ENCODE results near the gene MCM7. TPM values are rescaled to one million over a fixed set of nuclear protein-coding genes. Genes with fewer than 3 reads are reported as not detected.
"Not testable (repeated sequence)": the region's sequence is repeated elsewhere in the genome, so short reads cannot be mapped to it uniquely, and the experiment has no call there.

MCM7 gene
- total RNA-seq: 35.9 TPM

DNA sequence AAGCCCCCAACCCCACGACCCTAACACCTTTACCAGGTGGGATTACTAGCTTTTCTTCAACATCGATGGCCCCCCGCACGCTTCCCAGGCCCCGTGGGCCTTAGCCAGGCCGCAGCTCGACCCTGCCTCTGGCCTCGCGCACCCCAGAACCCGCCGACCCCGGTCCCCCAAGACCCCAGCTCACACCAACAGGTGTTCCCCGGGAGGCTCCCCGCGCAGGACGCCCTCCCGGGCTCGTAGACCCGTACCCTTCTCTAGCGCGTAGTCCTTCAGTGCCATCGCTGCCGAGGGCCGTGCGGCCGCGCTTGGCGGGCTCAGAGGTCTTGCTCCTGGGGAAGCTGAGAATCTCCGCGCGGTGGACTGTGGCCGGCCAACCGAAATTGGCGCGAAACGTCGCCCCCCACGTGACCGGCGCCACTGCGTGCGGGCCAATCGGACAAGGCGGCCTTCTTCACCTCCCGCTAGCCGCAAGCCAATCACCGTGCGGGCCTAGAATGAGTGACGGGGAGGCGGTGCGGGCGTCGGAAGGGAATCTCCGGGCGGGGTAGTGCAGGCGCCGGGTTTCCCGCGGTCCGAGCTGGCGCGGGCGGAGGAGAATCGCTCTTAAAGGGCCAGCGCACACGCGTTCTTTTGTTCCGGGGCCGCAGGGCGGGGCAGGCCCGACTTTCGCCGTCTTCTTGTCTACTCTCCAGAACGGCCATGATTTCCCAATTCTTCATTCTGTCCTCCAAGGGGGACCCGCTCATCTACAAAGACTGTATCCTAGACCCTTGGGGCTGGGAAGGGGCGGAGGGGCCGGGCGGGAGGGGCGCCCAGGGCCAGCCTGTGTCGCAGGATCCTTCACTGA, at the start of gene MCM7, which contains the start of gene AP4M1:
Gene MCM7 (minus strand): TSS at position 382 of the 847 bp plus-strand sequence. CDS start 103 bp downstream, at position 279.
Gene AP4M1 (plus strand): TSS at position 628 of the 847 bp plus-strand sequence. CDS start 72 bp downstream, at position 700.
- DNase-seq (ENCODE audit: low spot score in 2 of 2) (peak; percentile 98 to 99), FAIRE-seq (peak; percentile 24)

DNA sequence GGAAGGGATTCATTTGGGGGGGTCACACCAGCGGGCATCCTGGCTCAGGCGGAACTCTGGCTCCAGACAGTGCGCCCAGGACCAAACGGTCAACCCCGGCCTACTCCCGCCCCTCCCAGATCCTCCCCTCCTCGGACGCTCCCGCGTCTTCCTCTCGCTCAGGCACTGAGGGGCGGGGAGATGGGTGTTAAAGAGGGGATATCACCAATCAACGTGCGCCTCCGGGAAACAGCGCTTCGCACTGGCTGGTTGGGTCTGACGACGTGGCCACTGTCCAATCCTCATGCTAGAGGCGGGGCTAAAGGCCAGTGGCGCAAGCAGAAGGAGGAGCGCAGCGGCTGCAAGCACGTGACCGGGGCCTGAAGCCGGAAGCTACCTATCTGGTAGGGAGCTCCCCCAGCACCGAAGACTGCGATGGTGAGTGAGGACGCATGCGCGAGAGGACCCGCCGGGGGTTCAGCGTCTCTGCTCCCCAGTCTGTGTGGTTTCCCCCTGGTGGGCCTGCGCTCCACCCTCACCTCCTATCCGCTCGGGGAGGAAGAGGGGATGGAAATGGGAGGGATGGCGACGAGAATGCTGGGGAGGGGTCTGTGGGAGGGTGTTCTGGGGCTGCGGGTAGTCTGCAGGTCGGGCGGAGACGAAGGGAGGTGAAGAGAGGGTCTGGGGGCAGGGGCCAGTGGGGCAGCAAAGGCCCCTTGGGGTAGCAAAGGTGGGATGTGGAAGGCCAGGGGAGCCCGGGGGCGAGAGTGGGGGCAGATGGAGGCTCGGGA, 47.5 kb upstream of the MCM7 start, which contains the start of gene LAMTOR4:
Gene LAMTOR4 (plus strand): TSS at position 360 of the 770 bp plus-strand sequence. CDS start 55 bp downstream, at position 415.
- peak; percentile 95 for FAIRE-seq
- peak; percentile 90 to 97 for DNase-seq (ENCODE audit: low spot score in 2 of 2)

DNA sequence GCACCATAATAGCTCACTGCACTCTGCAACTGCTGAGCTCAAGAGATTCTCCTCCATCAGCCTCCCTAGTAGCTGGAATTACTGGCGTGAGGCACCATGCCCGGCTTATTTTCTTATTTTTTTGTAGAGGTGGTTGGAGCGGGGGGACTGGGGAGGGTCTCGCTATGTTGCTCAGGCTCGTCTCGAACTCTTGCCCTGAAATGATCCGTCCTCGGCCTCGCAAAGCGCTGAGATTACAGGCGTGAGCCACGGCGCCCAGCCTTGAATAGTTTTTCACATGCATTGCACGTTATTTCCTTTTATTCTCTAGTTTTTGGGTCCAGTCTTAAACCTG, 47.0 kb upstream of the MCM7 start:
- DNase-seq (ENCODE audit: low spot score in 2 of 2) (no peak), FAIRE-seq (no peak)

- no peak for FAIRE-seq
Observed at GRCh38 chr7:100147278-100147677, 46.1 kb upstream of the MCM7 start.

DNA sequence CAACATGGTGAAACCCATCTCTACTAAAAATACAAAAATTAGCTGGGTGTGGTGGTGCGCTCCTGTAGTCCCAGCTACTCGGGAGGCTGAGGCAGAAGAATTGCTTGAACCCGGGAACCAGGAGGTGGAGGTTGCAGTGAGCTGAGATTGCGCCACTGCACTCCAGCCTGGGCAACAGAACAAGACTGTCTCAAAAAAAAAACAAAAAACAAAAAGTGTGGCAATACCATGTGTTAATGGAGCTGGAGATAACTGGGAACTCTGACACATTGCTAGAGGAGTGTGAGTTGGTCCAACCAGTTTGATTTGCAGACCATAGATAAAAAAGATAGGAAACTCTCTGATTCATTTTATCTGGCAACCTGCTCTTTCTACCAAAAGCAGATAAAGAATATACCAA, 45.2 kb upstream of the MCM7 start:
- FAIRE-seq; DNase-seq (ENCODE audit: low spot score in 2 of 2): not testable (repeated sequence)

More at GRCh38 chr7:100147278-100147677, 46.1 kb upstream of the MCM7 start:
- no peak for DNase-seq (ENCODE audit: low spot score in 2 of 2)

- no peak for FAIRE-seq
Observed at GRCh38 chr7:100142461-100142860, 41.3 kb upstream of the MCM7 start.

DNA sequence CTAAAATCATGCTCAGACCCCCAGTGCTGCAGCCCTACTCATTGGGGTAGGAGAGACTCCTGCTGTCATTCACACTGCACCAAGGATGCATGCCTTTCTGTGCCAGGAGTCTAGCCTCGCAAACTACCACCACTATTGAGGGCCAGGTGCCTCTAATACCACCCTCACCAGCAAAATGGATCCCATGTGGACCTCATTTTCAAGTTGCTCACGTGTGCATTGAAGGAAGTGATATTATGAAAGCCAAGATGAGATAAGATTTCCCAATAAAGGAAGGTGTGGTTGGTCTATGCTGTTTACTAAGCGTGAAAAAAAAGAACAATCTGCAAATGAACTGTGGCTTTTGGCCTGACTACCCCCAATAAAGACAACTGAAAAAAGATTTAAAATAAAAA, 40.4 kb upstream of the MCM7 start:
- no peak for DNase-seq (ENCODE audit: low spot score in 2 of 2)
- no peak for FAIRE-seq

More at GRCh38 chr7:100142461-100142860, 41.3 kb upstream of the MCM7 start:
- DNase-seq (ENCODE audit: low spot score in 2 of 2): no peak

DNA sequence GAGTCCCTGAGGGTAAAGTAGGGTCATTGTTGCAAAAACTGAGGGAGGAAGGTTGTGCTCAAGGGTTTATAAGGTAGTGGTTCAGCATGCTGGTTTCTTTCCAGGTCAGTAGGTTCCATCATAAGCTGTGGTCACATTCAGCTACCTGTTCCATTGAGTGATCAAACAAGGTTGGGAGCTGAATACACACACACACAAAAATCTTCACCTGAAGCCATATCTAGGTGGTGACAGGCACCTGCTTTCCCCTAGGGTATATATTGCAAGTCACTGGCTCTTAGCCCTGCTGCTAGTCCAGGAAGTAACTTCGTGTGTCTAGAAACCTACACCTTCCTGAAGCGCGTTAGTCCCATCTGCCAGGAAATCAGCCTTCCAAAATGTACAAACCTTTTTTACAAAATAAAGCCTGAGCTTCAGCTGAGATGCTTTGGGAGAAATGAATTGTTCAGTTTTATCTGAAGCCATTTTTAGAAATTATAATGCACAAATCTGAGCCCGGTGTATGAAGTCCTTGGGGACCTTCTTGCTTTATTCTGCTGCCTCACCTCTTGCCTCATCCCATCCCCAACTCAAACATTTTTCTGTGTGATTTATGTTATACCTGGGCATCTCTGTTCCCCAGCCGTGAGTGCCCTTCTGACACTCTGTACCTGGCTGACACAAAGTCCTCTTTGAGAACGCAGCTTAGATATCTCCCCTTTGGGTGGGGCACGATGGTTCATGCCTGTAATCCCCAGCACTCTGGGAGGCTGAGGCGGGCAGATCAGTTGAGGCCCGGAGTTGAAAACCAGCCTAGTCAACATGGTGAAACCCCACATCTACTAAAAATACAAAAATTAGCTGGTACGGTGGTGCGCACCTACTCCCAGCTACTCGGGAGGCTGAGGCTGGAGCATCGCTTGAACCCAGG, 36.9 kb upstream of the MCM7 start:
- FAIRE-seq (no peak), DNase-seq (ENCODE audit: low spot score in 2 of 2) (no peak)

- DNase-seq (ENCODE audit: low spot score in 2 of 2) (peak in 1 of 2 donors; percentile 58), FAIRE-seq (no peak)
Observed at GRCh38 chr7:100132697-100133151, 31.5 kb upstream of the MCM7 start.

DNA sequence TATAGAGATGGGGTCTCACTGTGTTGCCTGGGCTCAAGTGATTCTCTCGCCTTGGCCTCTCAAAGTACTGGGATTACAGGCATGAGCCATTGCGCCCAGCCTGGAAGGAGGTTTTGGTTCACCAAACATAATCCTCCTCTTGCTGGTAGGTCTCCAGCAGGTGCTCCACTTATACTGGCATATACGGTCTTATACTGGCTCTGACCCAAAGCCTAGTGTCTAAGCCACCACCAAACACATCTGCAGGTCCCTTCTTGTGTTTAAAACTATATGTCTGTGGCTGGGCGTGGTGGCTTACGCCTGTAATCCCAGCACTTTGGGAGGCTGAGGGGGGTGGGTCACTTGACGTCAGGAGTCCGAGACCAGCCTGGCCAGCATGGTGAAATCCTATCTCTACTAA, 30.9 kb upstream of the MCM7 start:
- DNase-seq (ENCODE audit: low spot score in 2 of 2): no peak
- no peak for FAIRE-seq

DNA sequence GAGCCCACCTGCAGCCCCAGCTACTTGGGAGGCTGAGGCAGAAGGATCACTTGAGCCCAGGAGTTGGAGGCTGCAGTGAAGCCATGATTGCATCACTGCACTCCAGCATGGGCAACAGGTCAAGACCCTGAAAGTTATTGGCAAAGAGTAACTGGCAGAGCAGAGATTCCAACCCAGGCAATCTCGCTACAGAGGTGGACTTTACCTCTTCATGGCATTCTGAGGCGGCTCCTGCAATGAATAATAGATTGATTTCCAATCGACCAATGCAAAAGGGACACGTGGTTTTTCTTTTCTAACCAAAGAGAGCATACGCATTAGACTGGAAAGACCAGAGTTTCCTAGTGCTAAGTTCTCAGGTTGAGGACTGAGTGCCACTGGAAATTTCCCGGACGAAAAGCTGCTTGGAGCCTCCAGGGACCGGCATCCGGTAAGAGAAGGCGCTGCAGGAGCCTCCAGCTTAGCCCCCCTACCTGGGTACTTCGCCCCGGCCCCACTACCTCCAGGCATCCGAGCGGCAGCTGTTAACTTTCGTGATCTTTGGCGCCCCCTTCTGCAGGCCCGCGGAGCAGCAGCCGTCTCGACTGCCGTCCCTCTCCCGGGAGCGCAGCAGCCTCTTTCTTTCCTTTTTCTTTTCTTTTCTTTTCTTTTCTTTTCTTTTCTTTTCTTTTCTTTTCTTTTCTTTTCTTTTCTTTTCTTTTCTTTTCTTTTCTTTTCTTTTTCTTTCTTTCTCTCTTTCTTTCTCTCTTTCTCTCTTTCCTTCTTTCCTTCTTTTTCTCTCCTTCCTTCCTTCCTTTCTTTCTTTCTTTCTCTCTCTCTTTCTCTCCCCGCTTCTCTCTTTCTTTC, 29.6 kb upstream of the MCM7 start:
- DNase-seq (ENCODE audit: low spot score in 2 of 2) (peak; percentile 66 to 75), FAIRE-seq (no peak)

DNA sequence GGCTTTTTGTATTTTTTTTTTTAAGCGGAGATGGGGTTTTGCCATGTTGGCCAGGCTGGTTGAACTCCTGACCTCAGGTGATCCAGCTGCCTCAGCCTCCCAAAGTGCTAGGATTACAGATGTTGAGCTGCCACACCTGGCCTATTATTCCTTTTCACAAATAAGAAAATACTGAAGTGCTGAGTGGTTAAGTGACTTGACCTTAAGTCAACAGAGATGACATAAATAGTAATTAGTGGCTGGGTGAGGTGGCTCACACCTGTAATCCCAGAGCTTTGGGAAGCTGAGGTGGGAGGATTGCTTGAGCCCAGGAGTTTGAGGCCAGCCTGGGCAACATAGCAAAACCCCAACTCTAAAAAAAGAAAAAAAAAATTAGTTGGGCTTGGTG, 29.0 kb upstream of the MCM7 start:
- not testable (repeated sequence) for FAIRE-seq; DNase-seq (ENCODE audit: low spot score in 2 of 2)

GRCh38 chr7:100128637-100128963, 27.4 kb upstream of the MCM7 start:
- DNase-seq (ENCODE audit: low spot score in 2 of 2) (no peak), FAIRE-seq (no peak)

DNA sequence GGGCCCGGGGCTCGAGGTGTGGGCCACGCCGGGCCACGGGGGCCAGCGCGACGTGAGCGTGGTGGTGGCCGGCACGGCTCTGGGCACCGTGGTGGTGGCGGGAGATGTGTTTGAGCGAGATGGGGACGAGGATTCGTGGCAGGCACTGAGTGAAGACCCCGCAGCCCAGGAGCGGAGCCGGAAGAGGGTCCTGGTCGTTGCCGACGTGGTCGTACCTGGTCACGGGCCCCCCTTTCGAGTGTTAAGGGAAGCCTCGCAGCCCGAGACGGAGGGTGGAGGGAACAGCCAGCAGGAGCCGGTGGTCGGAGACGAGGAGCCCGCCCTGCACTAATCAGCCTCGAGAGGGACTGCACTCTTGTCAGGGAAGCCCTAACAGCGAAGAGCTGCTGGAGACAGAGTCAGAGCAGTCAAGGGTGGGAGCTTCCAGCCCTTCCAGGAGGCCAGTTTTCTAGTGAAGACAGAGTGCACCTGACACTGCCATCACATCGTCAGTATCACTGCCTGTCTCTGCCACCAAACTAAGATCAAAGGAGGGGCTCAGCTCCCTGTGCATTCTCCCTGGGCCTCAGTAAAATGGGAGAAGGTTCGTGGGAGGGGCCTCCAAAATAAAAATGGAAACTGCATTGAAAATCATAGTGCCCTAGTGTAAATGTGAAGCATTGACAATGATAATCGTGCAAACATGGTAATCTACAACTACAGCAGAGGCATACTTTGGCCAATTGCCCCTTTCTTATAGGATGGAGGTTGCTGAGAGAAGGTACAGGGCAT, 26.9 kb upstream of the MCM7 start:
- no peak for DNase-seq (ENCODE audit: low spot score in 2 of 2)
- no peak for FAIRE-seq

DNA sequence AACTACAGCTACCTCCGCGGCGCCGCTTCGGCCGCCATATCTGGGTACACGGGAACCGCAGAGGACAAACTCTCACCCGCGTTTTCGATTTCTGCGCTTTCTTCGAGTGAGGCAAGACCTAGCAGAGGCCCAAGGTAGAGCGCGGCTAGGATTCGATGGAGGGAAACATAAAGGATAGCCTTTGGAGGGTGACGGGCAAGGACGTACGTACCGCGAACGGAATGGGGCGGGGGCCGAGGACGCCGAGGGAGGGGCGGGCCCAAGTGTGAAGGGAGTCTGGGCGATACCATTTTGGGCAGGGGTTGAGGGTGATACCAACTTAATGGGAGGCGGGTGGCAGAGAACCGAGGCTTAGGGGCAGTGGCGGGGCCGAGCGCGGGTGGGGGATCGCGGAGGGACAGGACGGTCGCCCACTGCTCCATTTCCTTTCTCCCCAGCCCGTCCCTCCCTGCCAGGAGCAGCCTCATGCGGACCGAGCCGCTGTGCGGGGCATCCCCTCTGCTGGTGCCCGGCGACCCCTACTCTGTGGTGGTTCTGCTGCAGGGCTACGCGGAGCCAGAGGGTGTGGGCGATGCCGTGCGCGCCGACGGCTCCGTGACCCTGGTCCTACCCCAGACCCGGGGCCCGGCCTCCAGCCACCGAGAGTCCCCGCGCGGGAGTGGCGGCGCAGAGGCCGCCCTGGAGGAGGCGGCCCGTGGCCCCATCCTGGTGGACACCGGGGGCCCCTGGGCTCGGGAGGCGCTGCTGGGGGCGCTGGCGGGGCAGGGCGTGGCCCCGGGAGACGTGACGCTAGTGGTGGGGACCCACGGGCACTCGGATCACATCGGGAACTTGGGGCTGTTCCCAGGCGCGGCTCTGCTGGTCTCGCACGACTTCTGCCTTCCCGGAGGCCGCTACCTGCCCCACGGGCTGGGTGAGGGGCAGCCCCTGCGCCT, 26.0 kb upstream of the MCM7 start, which contains the start of gene MBLAC1:
Gene MBLAC1 (plus strand): TSS at position 37 of the 935 bp plus-strand sequence. CDS start 429 bp downstream, at position 466.
- FAIRE-seq (no peak), DNase-seq (ENCODE audit: low spot score in 2 of 2) (peak; percentile 91 to 92)

GRCh38 chr7:100126239-100126930, 25.2 kb upstream of the MCM7 start:
- FAIRE-seq (no peak), DNase-seq (ENCODE audit: low spot score in 2 of 2) (no peak)

Measured in frontal cortex (tissue), 4 donors.